ENCODE data around the gene CAMSAP1.

Gene CAMSAP1

DNA sequence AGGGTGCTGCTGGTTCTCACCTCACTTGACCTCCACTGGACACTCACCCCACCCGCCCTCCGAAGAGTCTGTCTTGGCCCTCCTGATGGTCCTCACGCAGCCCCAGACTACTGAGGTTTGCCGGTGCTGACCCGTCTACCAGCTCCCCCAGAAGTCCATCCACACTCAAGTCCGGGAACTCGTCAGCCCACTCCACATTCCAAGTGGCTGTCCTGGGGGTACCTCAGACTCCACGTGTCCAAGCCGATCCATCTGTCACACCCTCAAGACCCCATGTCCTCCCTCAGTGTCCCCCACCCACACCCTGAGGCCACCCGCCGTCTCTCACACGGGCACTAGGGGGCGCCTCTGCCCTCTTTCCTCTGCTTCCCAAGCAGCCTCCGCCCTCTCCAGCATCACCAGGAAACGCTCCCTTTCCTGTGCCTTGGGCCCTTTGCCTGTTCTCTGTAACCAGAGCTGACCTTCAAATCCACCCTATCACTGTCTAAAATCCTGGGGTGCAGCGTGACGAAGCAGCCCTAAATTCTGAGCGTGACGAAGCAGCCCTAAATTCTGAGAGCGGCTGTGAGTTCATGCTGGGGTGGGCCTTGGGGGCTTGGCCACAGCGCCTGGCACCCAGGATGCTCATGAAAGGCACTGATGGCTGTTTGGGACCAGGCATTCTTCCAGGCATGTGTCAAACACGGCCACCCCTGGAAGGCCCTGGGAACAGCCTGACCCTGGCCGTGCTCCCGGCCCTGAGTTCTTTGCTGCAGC lies 109.7 kb downstream of the CAMSAP1 start:
- peak; percentile 51 for DNase-seq (ENCODE audit: low read depth)
- TF ChIP-seq CTCF (conservative IDR thresholded peaks at IDR 0.05; ENCODE audit: low read depth, low read length), result peak; percentile 84
- H3K4me3 ChIP-seq (ENCODE audit: low read depth, low read length), result no peak overlapping the region

GRCh38 chr9:135796784-135797485 lies 110.4 kb downstream of the CAMSAP1 start:
- no peak for TF ChIP-seq CTCF (conservative IDR thresholded peaks at IDR 0.05; ENCODE audit: low read depth, low read length)
- DNase-seq (ENCODE audit: low read depth), result no peak

GRCh38 chr9:135795391-135795790 lies 112.0 kb downstream of the CAMSAP1 start:
- H3K4me3 ChIP-seq (ENCODE audit: low read depth, low read length), result no peak overlapping the region
- DNase-seq (ENCODE audit: low read depth), result no peak
- no peak for TF ChIP-seq CTCF (conservative IDR thresholded peaks at IDR 0.05; ENCODE audit: low read depth, low read length)

More at GRCh38 chr9:135796784-135797485, 110.4 kb downstream of the CAMSAP1 start:
- H3K4me3 ChIP-seq (ENCODE audit: low read depth, low read length), result no peak overlapping the region

DNA sequence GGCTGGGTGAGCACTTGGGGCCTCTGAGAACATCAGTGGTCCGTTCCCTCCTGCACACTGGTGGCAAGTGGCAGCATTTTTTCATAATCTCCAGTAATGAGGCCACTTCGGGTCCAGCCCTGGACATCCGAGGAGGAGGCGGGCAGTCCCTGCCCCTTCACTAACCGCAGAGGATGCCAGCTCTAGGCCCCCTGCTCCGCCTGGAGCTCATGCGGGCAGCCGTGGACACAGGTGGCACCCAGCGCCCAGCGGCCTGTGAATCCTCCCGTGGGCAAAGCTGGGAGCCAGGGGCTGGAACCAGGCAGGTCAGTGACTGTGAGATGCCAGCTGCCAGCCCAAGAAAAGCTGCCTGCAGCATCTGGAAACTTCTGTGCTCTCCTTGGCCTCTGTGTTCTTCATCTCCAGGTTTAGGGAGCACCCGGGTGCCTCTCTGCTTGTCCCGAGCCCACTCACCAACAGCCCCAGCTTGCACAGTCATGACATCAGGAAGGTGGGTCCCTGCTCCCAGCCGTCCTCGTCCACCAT lies 112.9 kb downstream of the CAMSAP1 start:
- no peak overlapping the region for H3K4me3 ChIP-seq (ENCODE audit: low read depth, low read length)
- no peak for DNase-seq (ENCODE audit: low read depth)
- no peak for TF ChIP-seq CTCF (conservative IDR thresholded peaks at IDR 0.05; ENCODE audit: low read depth, low read length)

DNA sequence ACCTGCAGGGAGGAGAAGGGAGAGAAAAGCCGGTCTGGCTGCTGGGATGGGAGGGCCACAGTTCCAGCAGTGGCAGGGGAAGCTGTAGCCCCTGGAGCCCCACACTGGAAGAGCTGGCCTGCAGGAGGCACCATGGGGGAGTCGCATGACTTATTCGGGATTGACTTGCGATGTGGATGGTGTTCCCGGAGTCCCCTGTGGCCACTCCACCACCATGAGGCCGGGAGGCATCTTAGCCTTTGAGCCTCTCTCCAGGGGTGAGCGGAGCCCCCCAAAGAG lies 113.3 kb downstream of the CAMSAP1 start:
- no peak overlapping the region for H3K4me3 ChIP-seq (ENCODE audit: low read depth, low read length)
- no peak for DNase-seq (ENCODE audit: low read depth)
- no peak for TF ChIP-seq CTCF (conservative IDR thresholded peaks at IDR 0.05; ENCODE audit: low read depth, low read length)

GRCh38 chr9:135793221-135794056 lies 113.9 kb downstream of the CAMSAP1 start:
- TF ChIP-seq CTCF (conservative IDR thresholded peaks at IDR 0.05; ENCODE audit: low read depth, low read length), result no peak
- no peak for DNase-seq (ENCODE audit: low read depth)
- H3K4me3 ChIP-seq (ENCODE audit: low read depth, low read length), result no peak overlapping the region
